Measurements from ENCODE around the gene ADAM8.

GRCh38 chr10:133276435-133277201 lies at the start of gene ADAM8:
- TF ChIP-seq CTCF (IDR thresholded peaks at IDR 0.05), result no peak
- no peak for TF ChIP-seq EP300 (IDR thresholded peaks at IDR 0.05; ENCODE audit: low read depth)
